GM19240 (cell line): ENCODE measurements around the gene TMEM87A.

Source experiments
- DNase-seq: peaks from one replicate; pipeline ENCODE4 v3.0.0; 2011; ENCODE audit warnings: low spot score; ENCODE audit not compliant: insufficient read length

Gene TMEM87A

DNA sequence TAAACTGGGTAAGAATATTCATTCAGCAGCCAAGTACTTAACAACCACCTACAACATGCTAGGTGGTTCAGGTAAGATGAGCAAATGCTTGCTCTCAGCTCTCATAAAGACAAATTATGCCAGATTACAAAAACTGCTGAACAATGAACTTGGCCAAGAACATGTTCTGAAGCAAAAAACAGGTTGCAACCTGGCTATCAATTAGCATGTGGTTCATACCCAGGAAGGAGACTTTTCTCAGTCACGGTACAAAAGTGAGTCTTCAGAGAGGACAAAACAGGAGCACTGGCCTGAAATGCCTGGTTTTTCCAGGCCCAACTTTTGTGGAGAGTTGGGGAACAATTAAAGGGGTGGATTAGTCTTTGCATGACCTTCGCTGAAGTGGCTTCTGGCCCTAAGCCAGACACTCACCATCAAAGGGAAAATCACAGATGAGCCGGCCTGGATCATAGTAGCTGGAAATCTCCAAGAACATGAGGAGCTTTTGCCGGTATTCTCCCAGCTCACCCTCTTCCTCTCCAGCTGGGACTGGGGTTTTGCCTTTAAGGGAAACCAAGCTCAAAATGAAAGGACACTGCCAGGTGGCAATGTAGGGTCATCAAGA is 109.2 kb downstream of the TMEM87A start:
- DNase-seq, result no peak

DNA sequence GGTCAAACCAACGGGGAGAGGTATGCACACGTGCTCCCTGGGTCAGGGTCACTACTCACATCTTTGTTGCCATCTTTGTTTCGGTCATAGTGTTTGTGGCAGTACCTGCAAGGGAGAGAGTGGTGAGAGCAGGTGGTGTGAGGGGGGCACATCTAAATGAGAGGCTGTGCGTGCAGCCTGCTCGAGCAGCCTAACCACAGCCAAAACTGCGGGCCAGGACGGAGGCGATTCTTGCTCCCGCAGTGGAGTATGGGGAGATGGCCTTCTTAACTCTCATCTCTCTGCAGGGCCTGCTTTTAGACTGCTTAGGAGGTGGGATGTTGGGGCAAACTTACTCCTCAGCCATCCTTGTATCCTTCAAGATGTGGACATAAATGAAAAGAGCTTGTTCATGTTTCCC is 109.9 kb downstream of the TMEM87A start:
- DNase-seq, result no peak
